GM12878 (cell line): ENCODE measurements around the gene MSLN. TPM values are rescaled to one million over a fixed set of nuclear protein-coding genes. Genes with fewer than 3 reads are reported as not detected.

Experiments
- ATAC-seq: fragments of 200-7000 bp; cut with Tn5 transposase; 3 replicates; pipeline ENCODE4 v1.9.1; 2020; ENCODE audit warnings: mild to moderate bottlenecking, moderate library complexity
- BruUV-seq: library from RNA; stranded (reverse); fragments of 400-500 nt; replicated peaks from 2 replicates; lab custom pipeline; 2021; lab: Mats Ljungman, UMichigan
- CTCF ChIA-PET: fragments of 300-600 bp; sonication (Branson Sonifier 250); formaldehyde crosslinking; extraction: SDS; loops from one replicate; lab custom pipeline; 2021; ENCODE audit warnings: inconsistent platforms; lab: Yijun Ruan, JAX
- POLR2A ChIA-PET: fragments of 350-600 bp; formaldehyde crosslinking; extraction: SDS; loops from one replicate; lab custom pipeline; 2021; ENCODE audit warnings: inconsistent platforms; lab: Charles Lee
- RAD21 ChIA-PET: fragments of 300-600 bp; sonication (Branson Sonifier 250); formaldehyde crosslinking; loops from one replicate; lab custom pipeline; 2023; ENCODE audit warnings: antibody characterized with exemption; ENCODE audit not compliant: unreplicated experiment; lab: Charles Lee
- SMC1A ChIA-PET: fragments of 300-600 bp; sonication (Branson Sonifier 250); formaldehyde crosslinking; loops from one replicate; lab custom pipeline; 2023; ENCODE audit not compliant: unreplicated experiment, uncharacterized antibody; lab: Charles Lee
- DNase-seq: peaks from one replicate; pipeline ENCODE4 v3.0.0-alpha.2; 2011; ENCODE audit warnings: low read depth, low spot score
- FAIRE-seq: peaks from 3 replicates; lab custom pipeline; 2011; peaks lifted over from hg19 to GRCh38; lab: Jason Lieb, UNC
- H2AFZ ChIP-seq: 2 replicates; pipeline ENCODE4 v1.6.0; 2011; ENCODE audit warnings: low read depth, low read length, control low read depth; ENCODE audit not compliant: control insufficient read depth
- H3K27ac ChIP-seq: 2 replicates; pipeline ENCODE4 v1.5.1; 2011; ENCODE audit warnings: control low read depth; ENCODE audit not compliant: control insufficient read depth, insufficient read depth
- H3K27me3 ChIP-seq, 2 experiments: replicated peaks in 1 of 2; 2 replicates each; pipeline versions ENCODE4 v1.6.0 to v1.6.1; 2011; ENCODE audit warnings: low read length in 1 of 2; ENCODE audit not compliant: control insufficient read depth in 2 of 2, insufficient read depth in 2 of 2
- H3K36me3 ChIP-seq, 2 experiments: 2 replicates each; pipeline ENCODE4 v1.5.1; 2011; ENCODE audit warnings: low read length in 1 of 2; ENCODE audit not compliant: control insufficient read depth in 2 of 2, insufficient read depth in 2 of 2
- H3K4me1 ChIP-seq: 2 replicates; pipeline ENCODE4 v1.6.1; 2011; ENCODE audit warnings: mild to moderate bottlenecking, low read length, moderate library complexity, mixed read lengths; ENCODE audit not compliant: control insufficient read depth, insufficient read depth
- H3K4me2 ChIP-seq: 2 replicates; pipeline ENCODE4 v1.6.0; 2011; ENCODE audit warnings: control low read depth; ENCODE audit not compliant: control insufficient read depth, insufficient read depth
- H3K4me3 ChIP-seq: fragments of 200-600 bp; sonication (generic); 2 replicates; pipeline ENCODE4 v1.5.1; 2016
- H3K79me2 ChIP-seq: 2 replicates; pipeline ENCODE4 v1.6.0; 2011; ENCODE audit warnings: low read length; ENCODE audit not compliant: control insufficient read depth, insufficient read depth
- H3K9ac ChIP-seq: 2 replicates; pipeline ENCODE4 v1.8.0; 2011; ENCODE audit warnings: low read length, control low read depth, mixed read lengths; ENCODE audit not compliant: control insufficient read depth, insufficient read depth
- H3K9me3 ChIP-seq: replicated peaks from 3 replicates; pipeline ENCODE4 v1.5.1; 2011; ENCODE audit warnings: mild to moderate bottlenecking, low read length; ENCODE audit not compliant: control insufficient read depth, insufficient read depth
- H4K20me1 ChIP-seq: 2 replicates; pipeline ENCODE4 v1.6.0; 2011; ENCODE audit not compliant: control insufficient read depth, insufficient read depth
- CREM ChIP-seq: IDR thresholded peaks from 2 replicates; pipeline ENCODE4 v1.6.1; 2014; ENCODE audit warnings: antibody characterized with exemption, low read depth
- GATAD2B ChIP-seq: fragments of 450-650 bp; conservative IDR thresholded peaks from 2 replicates; pipeline ENCODE4 v1.6.1; 2017; ENCODE audit warnings: low read depth, mild to moderate bottlenecking, moderate library complexity
- MYC ChIP-seq: IDR thresholded peaks from 2 replicates; pipeline ENCODE4 v1.6.1; 2011; ENCODE audit warnings: mild to moderate bottlenecking, low read length, moderate library complexity, inconsistent platforms; ENCODE audit not compliant: insufficient read depth, insufficient replicate concordance, insufficient read length, severe bottlenecking
- RBBP5 ChIP-seq: fragments of 200-600 bp; sonication (generic); conservative IDR thresholded peaks from 2 replicates; pipeline ENCODE4 v1.6.1; 2016
- SMAD1 ChIP-seq: fragments of 450-650 bp; IDR thresholded peaks from 2 replicates; pipeline ENCODE4 v1.6.1; 2018; ENCODE audit warnings: mild to moderate bottlenecking, low read depth; ENCODE audit not compliant: partially characterized antibody
- SPI1 ChIP-seq: IDR thresholded peaks from 2 replicates; pipeline ENCODE4 v1.6.1; 2011; ENCODE audit warnings: low read depth, mild to moderate bottlenecking, low read length, moderate library complexity, borderline replicate concordance; ENCODE audit not compliant: insufficient read depth
- WGBS: methylation state at CpG from one replicate; pipeline ENCODE4 v1.1.6; 2016; ENCODE audit warnings: low lambda C conversion rate; ENCODE audit not compliant: insufficient replicate concordance, insufficient coverage; ENCODE audit errors: missing lambda C conversion rate; 5-methylcytosine and 5-hydroxymethylcytosine counted together
- in situ Hi-C: fragments of 300-500 bp; cut with MboI; formaldehyde crosslinking; loops from 9 replicates; pipeline ENCODE4 v1.14.3; 2018; ENCODE audit warnings: mixed read lengths
- intact Hi-C: fragments of 100-400 bp; cut with micrococcal nuclease; formaldehyde crosslinking; loops from one replicate; pipeline ENCODE4 v1.14.2; 2022; ENCODE audit not compliant: unreplicated experiment
- polyA plus RNA-seq, 11 experiments: library from polyadenylated mRNA; depleted of rRNA in 4 of 11; unstranded in 6 of 11; stranded (reverse) in 5 of 11; fragments of >200 nt; fragmentation: Nextera tagmentation in 4 of 11; fragmentation: Illumina TruSeq in 1 of 11; extraction: Ambion mirVana in 4 of 11; extraction: Trizol in 1 of 11; gene quantifications; 1 replicate in 1 of 11; 2 replicates in 10 of 11; pipeline versions ENCODE4 v1.2.1 to v1.2.3, GENCODE V29; 2011 to 2016; ENCODE audit warnings: inconsistent platforms in 2 of 11, missing spikeins in 2 of 11, low read depth in 1 of 11
- total RNA-seq, 4 experiments: library from RNA; depleted of rRNA in 3 of 4; stranded (reverse); fragments of >200 nt in 3 of 4; fragmentation: Illumina TruSeq in 1 of 4; extraction: Trizol in 1 of 4; gene quantifications; 2 replicates each; pipeline versions ENCODE4 v1.2.1 to v1.2.3, GENCODE V29; 2013 to 2021
- TF ChIP-seq, protein P1 (sequence below): IDR thresholded peaks from 2 replicates; pipeline ENCODE4 v1.6.1; 2011; ENCODE audit warnings: mild to moderate bottlenecking, low read depth, low read length, moderate library complexity; ENCODE audit not compliant: insufficient replicate concordance
- TF ChIP-seq, protein P2 (sequence below): IDR thresholded peaks from 2 replicates; pipeline ENCODE4 v1.6.1; 2011; ENCODE audit warnings: borderline replicate concordance, low read depth, mild to moderate bottlenecking, moderate library complexity, mixed read lengths, low read length; ENCODE audit not compliant: insufficient read depth; ENCODE audit errors: extremely low read length

The MSLN gene
- total and polyA plus RNA-seq, 10 of the 15 experiments (the other 5 are each of a cell fraction or from before 2014, with no cell fraction given): 0.08 TPM; not detected in 9

DNA sequence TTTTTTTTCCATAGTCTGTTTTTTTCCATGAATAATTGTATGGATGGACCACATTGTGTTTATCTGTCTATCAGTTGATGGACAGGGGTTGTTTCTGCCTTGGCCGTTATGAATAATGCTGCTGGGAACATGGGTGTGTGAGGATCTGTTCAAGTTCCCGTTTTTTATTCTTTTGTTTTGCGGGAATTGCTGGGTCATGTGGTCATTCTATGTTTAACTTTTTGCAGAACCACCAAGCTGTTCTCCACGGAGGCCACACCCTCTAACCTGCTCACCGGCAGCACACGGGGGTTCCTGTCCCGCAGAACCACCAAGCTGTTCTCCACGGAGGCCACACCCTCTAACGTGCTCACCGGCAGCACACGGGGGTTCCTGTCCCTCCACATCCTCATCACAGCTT lies 5.9 kb upstream of the MSLN start (continued):
- TF ChIP-seq SPI1 (no peak), SMAD1 (no peak)

DNA sequence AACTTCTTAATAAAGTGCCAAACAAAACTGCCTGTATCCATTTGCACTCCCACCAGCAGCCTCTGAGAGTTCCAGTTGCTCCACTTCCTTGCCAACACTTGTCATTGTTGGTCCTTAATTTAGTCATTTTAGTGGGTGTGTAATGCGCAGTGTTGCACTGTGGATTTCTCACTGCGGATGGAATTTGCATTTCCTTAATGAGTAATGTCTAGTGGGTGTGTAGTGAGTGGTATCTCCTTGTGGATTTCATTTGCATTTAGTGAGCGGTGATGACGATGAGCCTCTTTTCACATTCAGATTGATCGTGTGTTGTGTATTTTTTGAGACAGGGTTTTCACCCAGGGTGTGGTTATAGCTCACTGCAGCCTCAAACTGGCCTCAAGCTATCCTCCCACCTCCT lies 4.1 kb upstream of the MSLN start:
- WGBS: 3% methylated on average over 5 of the region's 5 CpGs
- SMC1A ChIA-PET: no interaction called here
- no peaks in the 10 kb centered on the region for H3K4me1 ChIP-seq
- no TSS peak for BruUV-seq
- H3K9ac ChIP-seq: no peak overlapping the region
- no peak overlapping the region for H3K27ac ChIP-seq
- H3K4me2 ChIP-seq: no peak overlapping the region
- RAD21 ChIA-PET: no interaction called here
- H3K9me3 ChIP-seq: no peaks in the 10 kb centered on the region; the same call in 2 of the 3 replicates
- DNase-seq (no peak), FAIRE-seq (no peak), ATAC-seq (no peak)
- TF ChIP-seq, protein P1, sequence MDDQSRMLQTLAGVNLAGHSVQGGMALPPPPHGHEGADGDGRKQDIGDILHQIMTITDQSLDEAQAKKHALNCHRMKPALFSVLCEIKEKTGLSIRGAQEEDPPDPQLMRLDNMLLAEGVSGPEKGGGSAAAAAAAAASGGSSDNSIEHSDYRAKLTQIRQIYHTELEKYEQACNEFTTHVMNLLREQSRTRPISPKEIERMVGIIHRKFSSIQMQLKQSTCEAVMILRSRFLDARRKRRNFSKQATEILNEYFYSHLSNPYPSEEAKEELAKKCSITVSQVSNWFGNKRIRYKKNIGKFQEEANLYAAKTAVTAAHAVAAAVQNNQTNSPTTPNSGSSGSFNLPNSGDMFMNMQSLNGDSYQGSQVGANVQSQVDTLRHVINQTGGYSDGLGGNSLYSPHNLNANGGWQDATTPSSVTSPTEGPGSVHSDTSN: no peak
- TF ChIP-seq RBBP5 (no peak), GATAD2B (no peak), MYC (no peak), CREM (no peak)
- TF ChIP-seq, protein P2, sequence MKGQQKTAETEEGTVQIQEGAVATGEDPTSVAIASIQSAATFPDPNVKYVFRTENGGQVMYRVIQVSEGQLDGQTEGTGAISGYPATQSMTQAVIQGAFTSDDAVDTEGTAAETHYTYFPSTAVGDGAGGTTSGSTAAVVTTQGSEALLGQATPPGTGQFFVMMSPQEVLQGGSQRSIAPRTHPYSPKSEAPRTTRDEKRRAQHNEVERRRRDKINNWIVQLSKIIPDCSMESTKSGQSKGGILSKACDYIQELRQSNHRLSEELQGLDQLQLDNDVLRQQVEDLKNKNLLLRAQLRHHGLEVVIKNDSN: no peak
- no peaks in the 10 kb centered on the region for H3K36me3 ChIP-seq
- H3K4me3 ChIP-seq: no peak overlapping the region
- in situ Hi-C loops: no loop called here
- POLR2A ChIA-PET: no interaction called here
- CTCF ChIA-PET: no interaction called here
- no peaks in the 10 kb centered on the region for H4K20me1 ChIP-seq
- intact Hi-C loops: no loop called here
- H3K79me2 ChIP-seq: no peaks in the 10 kb centered on the region
- H3K27me3 ChIP-seq: no peaks in the 10 kb centered on the region; a peak in 1 of 4 replicates
- no peak overlapping the region for H2AFZ ChIP-seq
